Subcutaneous abdominal adipose tissue (tissue), 5 donors: ENCODE data around the gene IFITM5.
"Not testable (repeated sequence)": the region's sequence is repeated elsewhere in the genome, so short reads cannot be mapped to it uniquely, and the experiment has no call there.

Source experiments
- H3K27ac ChIP-seq: one replicate; pipeline ENCODE4 v1.7.0; 2013; ENCODE audit warnings: low read depth, mild to moderate bottlenecking, inconsistent platforms, low read length, moderate library complexity
- H3K27me3 ChIP-seq, 5 donors: one replicate each; pipeline ENCODE4 v1.7.0; 2013; ENCODE audit warnings: low read length in 5 of 5, inconsistent platforms in 1 of 5; ENCODE audit not compliant: control insufficient read depth in 5 of 5, insufficient read depth in 4 of 5
- H3K36me3 ChIP-seq, 5 donors: one replicate each; pipeline ENCODE4 v1.7.0; 2013; ENCODE audit warnings: low read length in 5 of 5; ENCODE audit not compliant: control insufficient read depth in 5 of 5, insufficient read depth in 5 of 5
- H3K4me1 ChIP-seq, 5 donors: one replicate each; pipeline ENCODE4 v1.7.0; 2013; ENCODE audit warnings: low read length in 5 of 5, mild to moderate bottlenecking in 3 of 5, moderate library complexity in 1 of 5; ENCODE audit not compliant: control insufficient read depth in 5 of 5, insufficient read depth in 5 of 5
- H3K4me3 ChIP-seq, 5 donors: one replicate each; pipeline ENCODE4 v1.7.0; 2013; ENCODE audit warnings: low read length in 5 of 5, low read depth in 1 of 5
- H3K9ac ChIP-seq, 5 donors: one replicate each; pipeline ENCODE4 v1.7.0; 2013; ENCODE audit warnings: low read length in 5 of 5, mild to moderate bottlenecking in 4 of 5, moderate library complexity in 3 of 5
- H3K9me3 ChIP-seq, 5 donors: one replicate each; pipeline ENCODE4 v1.7.0; 2013; ENCODE audit warnings: low read length in 5 of 5; ENCODE audit not compliant: control insufficient read depth in 5 of 5
- donor health status: healthy.
- donor health status: healthy.
- donor health status: healthy.
- donor health status: healthy.
- donor health status: healthy.

Gene IFITM5

DNA sequence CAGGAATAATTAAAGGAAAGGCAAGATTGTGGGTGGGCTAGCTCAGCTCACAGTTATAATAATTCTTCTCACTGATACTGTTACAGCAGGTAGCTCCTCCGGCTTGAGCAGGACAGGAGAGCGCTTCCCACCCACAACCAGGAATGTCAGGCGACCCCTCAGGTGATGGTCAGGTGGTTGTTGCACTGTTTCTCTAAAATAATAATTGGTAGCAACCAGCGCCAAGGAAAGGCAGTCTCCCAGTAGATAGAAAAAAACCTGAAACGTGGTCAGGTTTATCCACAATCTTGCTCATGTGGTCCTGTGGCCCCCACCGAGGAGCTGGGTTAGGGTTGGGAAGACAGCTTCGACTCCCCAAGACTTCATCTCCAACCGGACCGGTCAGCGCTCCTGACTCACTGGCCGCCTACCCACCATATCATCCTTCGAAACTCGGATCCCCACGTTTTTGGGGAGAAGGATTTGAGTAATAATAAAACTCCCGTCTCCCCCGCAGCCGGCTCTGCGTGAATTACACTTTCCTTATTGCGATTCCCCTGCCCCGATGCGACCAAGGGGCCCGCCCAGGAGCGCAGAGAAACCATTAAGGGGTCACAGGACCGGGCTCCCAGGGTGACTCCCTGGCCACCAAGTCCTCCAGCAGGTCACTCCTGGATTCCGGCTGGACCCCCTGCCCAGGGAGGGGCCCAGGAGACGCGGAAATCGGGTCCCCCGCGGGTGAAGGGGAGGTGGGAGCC is 18.5 kb upstream of the IFITM5 start:
- H3K9me3 ChIP-seq, H3K36me3 ChIP-seq: not testable (repeated sequence)
- H3K9ac ChIP-seq, result peak overlapping the region in 1 of 5 donors; percentile 28
- peak overlapping the region; percentile 67 for H3K27ac ChIP-seq
- H3K4me3 ChIP-seq, result peak overlapping the region; percentile 21 to 47 (median 44)
- peaks cover 0 to 24% (median 7%) of the 10 kb centered on the region in 5 donors for H3K27me3 ChIP-seq
- peaks cover 0 to 54% (median 38%) of the 10 kb centered on the region in 5 donors for H3K4me1 ChIP-seq

DNA sequence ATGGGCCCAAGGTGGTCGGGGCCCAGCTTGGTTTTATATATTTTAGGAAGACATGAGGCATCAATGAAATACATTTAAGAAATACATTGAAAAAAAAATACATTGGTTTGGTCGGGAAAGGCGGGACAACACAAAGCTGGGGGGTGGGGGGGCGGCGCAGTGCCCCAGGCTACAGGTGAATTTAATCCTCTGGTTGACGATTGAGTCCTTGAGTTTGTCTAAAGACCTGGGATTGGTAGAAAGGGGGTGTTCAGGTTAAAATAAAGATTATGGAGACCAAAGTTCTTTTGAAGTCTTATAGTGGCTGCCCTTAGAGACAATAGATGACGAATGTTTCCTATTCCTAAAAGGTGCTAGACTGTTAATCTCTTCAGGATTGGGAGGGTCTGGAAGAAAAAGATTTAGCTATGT is 17.6 kb upstream of the IFITM5 start:
- Histone ChIP-seq H3K36me3 (peaks cover 0 to 2% (median 0%) of the 10 kb centered on the region in 5 donors), H3K27ac (peak overlapping the region; percentile 67), H3K4me3 (peak overlapping the region in 3 of 5 donors; percentile 63 to 87 (median 68))

DNA sequence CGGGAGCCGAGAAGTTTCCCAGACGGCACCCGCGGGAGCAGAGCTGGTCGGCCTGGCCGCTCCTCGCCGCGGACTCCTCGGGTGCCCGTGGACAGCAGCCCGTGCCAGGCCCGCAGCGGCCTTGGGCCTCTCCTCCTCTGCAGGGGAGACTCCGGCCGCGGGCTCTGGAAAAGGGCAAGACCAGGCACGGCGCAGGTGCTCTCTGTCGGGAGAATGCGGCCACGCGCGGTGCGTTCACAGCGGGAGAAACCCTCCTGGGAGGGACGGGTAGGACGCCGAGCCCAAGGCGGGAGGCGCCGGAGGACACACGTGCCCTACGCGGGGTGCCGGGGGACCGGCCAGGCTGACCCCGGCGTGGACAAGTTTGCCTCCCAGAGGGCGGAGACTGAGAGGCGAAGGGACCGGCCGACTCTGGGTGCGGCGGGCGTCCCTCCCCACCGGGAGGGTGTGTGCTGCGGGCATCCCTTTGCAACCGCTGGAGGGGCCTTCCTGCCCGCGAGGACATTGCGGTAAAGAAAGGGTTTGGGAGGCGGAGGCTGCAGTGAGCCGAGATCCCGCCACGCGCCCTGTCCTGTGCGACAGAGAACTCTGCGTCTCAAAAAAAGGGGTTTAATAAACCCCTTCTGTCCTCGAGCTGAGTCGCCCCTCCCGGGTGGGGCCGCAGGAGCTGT is 16.8 kb upstream of the IFITM5 start:
- peaks cover 0 to 67% (median 51%) of the 10 kb centered on the region in 5 donors for H3K4me1 ChIP-seq

More for the DNA sequence above, 17.6 kb upstream of the IFITM5 start:
- H3K9me3 ChIP-seq, result no peaks in the 10 kb centered on the region
- H3K9ac ChIP-seq, result peak overlapping the region in 1 of 5 donors; percentile 39
- H3K4me1 ChIP-seq, result peaks cover 0 to 63% (median 48%) of the 10 kb centered on the region in 5 donors
- H3K27me3 ChIP-seq, result peaks cover 0 to 27% (median 7%) of the 10 kb centered on the region in 5 donors

DNA sequence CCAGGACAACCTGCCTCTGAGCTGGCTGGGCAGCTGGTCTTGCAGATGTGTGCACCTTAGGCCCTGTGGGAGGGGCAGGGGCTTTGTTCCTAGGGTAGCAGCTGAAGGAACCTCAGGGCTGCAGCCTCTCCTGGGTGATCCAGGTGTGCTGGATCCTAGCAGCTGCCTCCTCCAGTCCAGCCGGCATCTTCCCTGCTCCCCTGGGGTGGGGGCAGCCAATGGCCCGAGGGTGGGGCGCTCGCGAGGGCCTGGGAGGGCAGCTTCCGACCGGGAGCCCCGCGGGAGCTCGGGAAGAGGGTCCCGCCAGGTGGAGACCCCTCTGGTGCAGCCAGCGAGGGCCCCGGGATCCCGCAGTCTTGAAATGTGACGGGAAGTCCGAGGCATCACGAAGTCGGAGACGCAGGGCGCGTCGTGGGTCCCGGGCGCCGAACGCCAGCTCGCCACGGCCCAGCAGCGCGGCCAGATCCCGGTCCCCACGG is 16.2 kb upstream of the IFITM5 start:
- Histone ChIP-seq H3K9me3 (no peaks in the 10 kb centered on the region), H3K4me1 (peaks cover 0 to 62% (median 47%) of the 10 kb centered on the region in 5 donors), H3K27ac (peak overlapping the region; percentile 67), H3K4me3 (peak overlapping the region; percentile 12 to 87 (median 66)), H3K36me3 (peaks cover 0 to 2% (median 0%) of the 10 kb centered on the region in 5 donors), H3K27me3 (peaks cover 0 to 27% (median 7%) of the 10 kb centered on the region in 5 donors), H3K9ac (peak overlapping the region in 3 of 5 donors; percentile 11 to 59 (median 56))

More for the DNA sequence above, 16.8 kb upstream of the IFITM5 start:
- peaks cover 0 to 27% (median 7%) of the 10 kb centered on the region in 5 donors for H3K27me3 ChIP-seq
- H3K27ac ChIP-seq, result peak overlapping the region; percentile 67
- peaks cover 0 to 2% (median 0%) of the 10 kb centered on the region in 5 donors for H3K36me3 ChIP-seq
- peak overlapping the region in 3 of 5 donors; percentile 11 to 59 (median 56) for H3K9ac ChIP-seq
- no peaks in the 10 kb centered on the region for H3K9me3 ChIP-seq
- H3K4me3 ChIP-seq, result peak overlapping the region in 4 of 5 donors; percentile 40 to 87 (median 66)

DNA sequence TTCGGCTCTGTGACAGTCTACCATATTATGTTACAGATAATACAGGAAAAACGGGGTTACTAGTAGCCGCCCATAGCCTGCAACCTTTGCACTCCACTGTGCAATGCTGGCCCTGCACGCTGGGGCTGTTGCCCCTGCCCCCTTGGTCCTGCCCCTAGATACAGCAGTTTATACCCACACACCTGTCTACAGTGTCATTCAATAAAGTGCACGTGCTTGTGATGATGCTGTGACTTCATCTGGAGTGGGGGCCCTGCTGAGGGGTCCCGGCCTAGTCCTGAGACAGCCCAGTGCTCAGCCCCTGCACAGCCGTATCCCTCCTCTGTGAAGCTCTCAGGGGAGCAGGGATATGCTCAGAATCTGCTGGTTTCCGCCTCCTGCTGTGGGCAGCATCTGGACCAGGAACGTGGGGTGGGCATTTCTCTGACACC is 15.7 kb upstream of the IFITM5 start:
- Histone ChIP-seq H3K36me3 (peaks cover 0 to 2% (median 0%) of the 10 kb centered on the region in 5 donors), H3K27me3 (peaks cover 0 to 27% (median 7%) of the 10 kb centered on the region in 5 donors), H3K4me1 (peaks cover 0 to 59% (median 47%) of the 10 kb centered on the region in 5 donors), H3K9me3 (no peaks in the 10 kb centered on the region), H3K9ac (peak overlapping the region in 2 of 5 donors; percentile 56 to 59), H3K4me3 (peak overlapping the region; percentile 12 to 87 (median 66)), H3K27ac (peak overlapping the region; percentile 67)

DNA sequence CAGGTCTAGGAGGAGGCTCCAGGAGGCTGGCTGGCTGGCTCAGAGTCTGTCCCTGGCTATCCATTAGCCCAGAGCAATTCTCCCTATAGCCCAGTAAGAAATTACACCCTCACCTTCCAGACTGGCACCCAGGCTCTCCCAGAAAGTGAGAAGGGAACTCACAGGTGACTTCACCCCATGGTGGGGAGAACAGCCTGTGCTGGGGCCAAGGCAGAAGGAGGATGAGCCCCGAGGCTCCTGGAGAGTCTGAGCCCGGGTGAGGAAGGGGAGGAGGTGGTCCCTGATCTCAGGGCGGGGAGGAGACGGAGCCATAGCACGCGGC is 15.2 kb upstream of the IFITM5 start:
- peak overlapping the region in 3 of 5 donors; percentile 7 to 69 (median 56) for H3K9ac ChIP-seq
- peak overlapping the region; percentile 40 to 87 (median 68) for H3K4me3 ChIP-seq
- H3K36me3 ChIP-seq, H3K9me3 ChIP-seq: not testable (repeated sequence)
- H3K27me3 ChIP-seq, result peaks cover 0 to 27% (median 7%) of the 10 kb centered on the region in 5 donors
- peak overlapping the region; percentile 67 for H3K27ac ChIP-seq
- H3K4me1 ChIP-seq, result peaks cover 0 to 62% (median 51%) of the 10 kb centered on the region in 5 donors

DNA sequence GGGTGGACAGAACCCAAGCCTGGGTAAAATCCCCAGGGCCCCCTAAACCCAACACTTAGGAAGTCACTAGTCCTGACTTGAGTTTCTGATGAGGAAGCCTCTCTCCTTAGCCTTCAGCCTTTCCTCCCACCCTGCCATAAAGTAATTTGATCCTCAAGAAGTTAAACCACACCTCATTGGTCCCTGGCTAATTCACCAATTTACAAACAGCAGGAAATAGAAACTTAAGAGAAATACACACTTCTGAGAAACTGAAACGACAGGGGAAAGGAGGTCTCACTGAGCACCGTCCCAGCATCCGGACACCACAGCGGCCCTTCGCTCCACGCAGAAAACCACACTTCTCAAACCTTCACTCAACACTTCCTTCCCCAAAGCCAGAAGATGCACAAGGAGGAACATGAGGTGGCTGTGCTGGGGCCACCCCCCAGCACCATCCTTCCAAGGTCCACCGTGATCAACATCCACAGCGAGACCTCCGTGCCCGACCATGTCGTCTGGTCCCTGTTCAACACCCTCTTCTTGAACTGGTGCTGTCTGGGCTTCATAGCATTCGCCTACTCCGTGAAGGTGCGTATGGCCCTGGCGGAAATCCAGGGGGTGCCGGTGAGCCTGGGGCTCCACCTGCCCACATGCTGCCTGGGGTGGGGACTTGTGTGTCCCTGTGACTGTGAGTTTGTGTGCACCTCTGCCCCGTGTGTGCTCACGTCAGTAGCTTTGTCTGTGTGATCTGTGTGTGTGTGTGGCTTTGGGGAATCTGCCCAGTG is 14.6 kb upstream of the IFITM5 start, which contains the start of gene IFITM1:
TSS of gene IFITM1 (plus strand) at position 254 of the 767 bp plus-strand sequence. CDS start at position 385, 131 bp downstream.
- Histone ChIP-seq H3K9me3 (no peaks in the 10 kb centered on the region), H3K36me3 (no peaks in the 10 kb centered on the region), H3K27ac (peak within 1 kb of the TSS; percentile 67), H3K9ac (peak within 1 kb of the TSS in 3 of 5 donors; percentile 7 to 69 (median 57)), H3K27me3 (peaks cover 0 to 27% (median 7%) of the 10 kb centered on the region in 5 donors), H3K4me1 (peaks cover 0 to 64% (median 54%) of the 10 kb centered on the region in 5 donors), H3K4me3 (peak within 1 kb of the TSS; percentile 40 to 87 (median 68))

DNA sequence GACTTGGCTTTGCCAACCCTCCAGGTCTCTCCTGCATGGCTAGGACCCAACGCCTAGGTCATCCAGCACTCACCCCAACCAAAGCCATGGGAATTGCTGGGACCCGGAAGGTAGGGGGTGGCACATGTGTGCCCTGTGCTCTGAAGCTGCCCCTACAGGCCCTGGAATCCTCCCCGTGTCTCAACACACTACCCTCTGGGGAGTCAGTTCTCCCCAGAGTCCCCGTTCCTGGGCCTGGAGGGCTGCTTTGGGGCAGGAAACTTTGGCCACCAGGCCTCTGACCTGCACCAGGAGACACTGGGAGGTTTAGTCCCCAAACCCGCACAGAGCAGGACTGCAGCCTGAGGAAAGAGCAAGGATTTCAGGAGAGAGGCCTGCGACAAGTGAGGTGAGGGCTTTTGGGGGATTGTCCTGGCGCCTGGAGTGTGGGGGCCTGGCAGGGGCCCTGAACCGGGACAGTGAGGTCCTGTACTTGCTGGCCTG is 14.0 kb upstream of the IFITM5 start:
- H3K4me1 ChIP-seq, result peaks cover 0 to 66% (median 57%) of the 10 kb centered on the region in 5 donors

More for the DNA sequence above, 14.0 kb upstream of the IFITM5 start:
- Histone ChIP-seq H3K27me3 (peaks cover 0 to 27% (median 7%) of the 10 kb centered on the region in 5 donors), H3K4me3 (peak overlapping the region in 4 of 5 donors; percentile 45 to 87 (median 66)), H3K27ac (peak overlapping the region; percentile 66), H3K9me3 (no peaks in the 10 kb centered on the region), H3K36me3 (no peaks in the 10 kb centered on the region), H3K9ac (peak overlapping the region in 3 of 5 donors; percentile 7 to 69 (median 57))
